HEK293 (cell line): ENCODE data around the gene PDZD8.

Experiments used
- CTCF ChIA-PET: fragments of 350-600 bp; formaldehyde crosslinking; extraction: SDS; loops from one replicate; lab custom pipeline; 2021; ENCODE audit warnings: antibody characterized with exemption; lab: Yijun Ruan, JAX
- POLR2A ChIA-PET: fragments of 300-600 bp; formaldehyde crosslinking; extraction: SDS; loops from one replicate; lab custom pipeline; 2020; ENCODE audit warnings: antibody characterized with exemption, inconsistent platforms; lab: Yijun Ruan, JAX
- H3K27ac ChIP-seq: fragments of 200-500 bp; sonication (Bioruptor generic); 2 replicates; pipeline ENCODE4 v1.5.1; 2014; ENCODE audit warnings: low read depth, low read length, control low read depth, inconsistent platforms; ENCODE audit errors: extremely low read depth
- H3K36me3 ChIP-seq, 2 experiments: fragments of 200-500 bp in 1 of 2; sonication (Bioruptor generic) in 1 of 2; 1 replicate in 1 of 2; 2 replicates in 1 of 2; pipeline ENCODE4 v1.5.1; 2014 to 2017; ENCODE audit warnings: inconsistent platforms in 2 of 2, low read length in 2 of 2; ENCODE audit not compliant: control insufficient read depth in 2 of 2, insufficient read depth in 1 of 2
- H3K4me1 ChIP-seq: fragments of 200-500 bp; sonication (Bioruptor generic); 2 replicates; pipeline ENCODE4 v1.5.1; 2014; ENCODE audit warnings: mild to moderate bottlenecking, low read length, inconsistent platforms; ENCODE audit not compliant: control insufficient read depth, insufficient read depth
- H3K4me3 ChIP-seq: 2 replicates; pipeline ENCODE4 v1.5.1; 2011; ENCODE audit warnings: low read depth, mild to moderate bottlenecking, control low read depth, low read length, moderate library complexity
- H3K9me3 ChIP-seq: fragments of 200-500 bp; sonication (Bioruptor generic); 2 replicates; pipeline ENCODE4 v1.5.1; 2014; ENCODE audit warnings: low read depth, low read length, inconsistent platforms; ENCODE audit not compliant: control insufficient read depth, insufficient read depth
- ZBTB48 ChIP-seq: fragments of 450-650 bp; formaldehyde crosslinking; IDR thresholded peaks from 2 replicates; pipeline ENCODE4 v1.5.1; 2016; ENCODE audit warnings: missing biosample characterization, missing genetic modification characterization
- ZNF155 ChIP-seq: fragments of 450-650 bp; formaldehyde crosslinking; IDR thresholded peaks from 2 replicates; pipeline ENCODE4 v1.5.1; 2016; ENCODE audit warnings: missing biosample characterization, missing genetic modification characterization
- ZNF223 ChIP-seq: fragments of 450-650 bp; formaldehyde crosslinking; IDR thresholded peaks from 2 replicates; pipeline ENCODE4 v1.5.1; 2016; ENCODE audit warnings: missing biosample characterization, missing genetic modification characterization
- ZNF266 ChIP-seq: fragments of 450-650 bp; formaldehyde crosslinking; IDR thresholded peaks from 2 replicates; pipeline ENCODE4 v1.5.1; 2016; ENCODE audit warnings: missing biosample characterization, missing genetic modification characterization, low read depth
- ZNF311 ChIP-seq: fragments of 450-650 bp; formaldehyde crosslinking; IDR thresholded peaks from 2 replicates; pipeline ENCODE4 v1.5.1; 2017; ENCODE audit warnings: missing biosample characterization, missing genetic modification characterization, borderline replicate concordance
- ZNF335 ChIP-seq: fragments of 450-650 bp; formaldehyde crosslinking; conservative IDR thresholded peaks from 2 replicates; pipeline ENCODE4 v1.5.1; 2016; ENCODE audit warnings: missing biosample characterization, missing genetic modification characterization
- ZNF366 ChIP-seq: fragments of 450-650 bp; formaldehyde crosslinking; conservative IDR thresholded peaks from 2 replicates; pipeline ENCODE4 v1.5.1; 2016; ENCODE audit warnings: missing biosample characterization, missing genetic modification characterization
- ZNF37A ChIP-seq: fragments of 450-650 bp; IDR thresholded peaks from 2 replicates; pipeline ENCODE4 v1.5.1; 2018; ENCODE audit warnings: missing biosample characterization, missing genetic modification characterization
- ZNF48 ChIP-seq: fragments of 450-650 bp; formaldehyde crosslinking; IDR thresholded peaks from 2 replicates; pipeline ENCODE4 v1.5.1; 2016; ENCODE audit warnings: missing biosample characterization, missing genetic modification characterization
- ZNF488 ChIP-seq: fragments of 450-650 bp; formaldehyde crosslinking; IDR thresholded peaks from 2 replicates; pipeline ENCODE4 v1.5.1; 2016; ENCODE audit warnings: missing biosample characterization, missing genetic modification characterization
- ZNF518A ChIP-seq: fragments of 450-650 bp; formaldehyde crosslinking; conservative IDR thresholded peaks from 2 replicates; pipeline ENCODE4 v1.5.1; 2016; ENCODE audit warnings: low read depth, missing biosample characterization, missing genetic modification characterization
- ZNF549 ChIP-seq: fragments of 450-650 bp; IDR thresholded peaks from 2 replicates; pipeline ENCODE4 v1.5.1; 2018; ENCODE audit warnings: missing biosample characterization, missing genetic modification characterization, mild to moderate bottlenecking, inconsistent platforms, moderate library complexity
- ZNF558 ChIP-seq: fragments of 450-650 bp; formaldehyde crosslinking; IDR thresholded peaks from 2 replicates; pipeline ENCODE4 v1.5.1; 2016; ENCODE audit warnings: missing biosample characterization, missing genetic modification characterization
- ZNF610 ChIP-seq: fragments of 450-650 bp; formaldehyde crosslinking; IDR thresholded peaks from 2 replicates; pipeline ENCODE4 v1.5.1; 2016; ENCODE audit warnings: missing biosample characterization, missing genetic modification characterization, borderline replicate concordance
- ZNF645 ChIP-seq: fragments of 450-650 bp; formaldehyde crosslinking; IDR thresholded peaks from 2 replicates; pipeline ENCODE4; 2016; ENCODE audit warnings: missing biosample characterization, missing genetic modification characterization
- ZNF747 ChIP-seq: fragments of 450-650 bp; formaldehyde crosslinking; IDR thresholded peaks from 2 replicates; pipeline ENCODE4 v1.5.1; 2016; ENCODE audit warnings: missing biosample characterization, missing genetic modification characterization
- ZNF791 ChIP-seq: fragments of 450-650 bp; formaldehyde crosslinking; IDR thresholded peaks from 2 replicates; pipeline ENCODE4 v1.5.1; 2016; ENCODE audit warnings: missing biosample characterization, missing genetic modification characterization
- ZSCAN30 ChIP-seq: fragments of 450-650 bp; IDR thresholded peaks from 2 replicates; pipeline ENCODE4 v1.5.1; 2018; ENCODE audit warnings: missing biosample characterization, mild to moderate bottlenecking, missing genetic modification characterization, moderate library complexity

The PDZD8 gene

GRCh38 chr10:117300671-117301070 lies 74.6 kb downstream of the PDZD8 start (continued):
- no peak for TF ChIP-seq ZNF518A (tag by site-specific recombination)
- TF ChIP-seq ZNF488 (tag by site-specific recombination), result no peak
- no peak for TF ChIP-seq ZNF549
- no peak for TF ChIP-seq ZNF311
- TF ChIP-seq ZNF223 (tag by site-specific recombination), result no peak
- TF ChIP-seq, all 188 proteins: peak for 0

- Histone ChIP-seq H3K9me3 (no peaks in the 10 kb centered on the region), H3K4me3 (no peak overlapping the region), H3K27ac (no peak overlapping the region), H3K4me1 (no peaks in the 10 kb centered on the region), H3K36me3 (no peaks in the 10 kb centered on the region)
- ChIA-PET POLR2A (interaction anchor here (0.7 kb wide), 2 partner anchors 16 to 567 kb away, joined by 3 read pairs; no protein-coding TSS in a partner anchor), CTCF (interaction anchor here (1.3 to 2.8 kb wide), 3 partner anchors 19 to 83 kb away, joined by 3 to 6 read pairs (median 5); no protein-coding TSS in a partner anchor)
- TF ChIP-seq ZSCAN30 (no peak), ZNF558 (tag by site-specific recombination) (peak; percentile 96)
These were observed 75.8 kb downstream of the PDZD8 start for GRCh38 chr10:117299435-117299834.

GRCh38 chr10:117298219-117298618 lies 77.0 kb downstream of the PDZD8 start:
- H3K4me3 ChIP-seq, result no peak overlapping the region
- H3K27ac ChIP-seq, result no peak overlapping the region
- no peak for TF ChIP-seq ZNF335 (tag by site-specific recombination)
- TF ChIP-seq ZNF610 (tag by site-specific recombination), result no peak
- no peak for TF ChIP-seq ZNF155 (tag by site-specific recombination)
- no peak for TF ChIP-seq ZNF645 (tag by site-specific recombination)
- no peak for TF ChIP-seq ZNF791
- no peak for TF ChIP-seq ZNF266 (tag by site-specific recombination)
- no peak for TF ChIP-seq ZNF747
- TF ChIP-seq ZNF48 (tag by site-specific recombination), result no peak
- TF ChIP-seq ZBTB48 (tag by site-specific recombination), result no peak
- no peak for TF ChIP-seq ZNF37A (tag by site-specific recombination)
- TF ChIP-seq ZNF366 (tag by site-specific recombination), result no peak
- TF ChIP-seq, all 188 proteins: peak for 0
- no peaks in the 10 kb centered on the region for H3K4me1 ChIP-seq
- CTCF ChIA-PET, result interaction anchor here (0.7 to 2.8 kb wide), 3 partner anchors 19 to 82 kb away, joined by 3 to 6 read pairs (median 4); no protein-coding TSS in a partner anchor
- POLR2A ChIA-PET, result no interaction called here
- no peaks in the 10 kb centered on the region for H3K36me3 ChIP-seq
- H3K9me3 ChIP-seq, result no peaks in the 10 kb centered on the region
